Activated CD4-positive, CD25-positive, alpha-beta regulatory T cell treated with anti-CD3 and anti-CD28 coated beads, Interleukin-2, amount 50 U/mL, for 72 hours (primary cell): Measurements from ENCODE around the gene SLC41A1.

Experiments
- DNase-seq: peaks from one replicate; pipeline ENCODE4 v3.0.0; 2021

The SLC41A1 gene

DNA sequence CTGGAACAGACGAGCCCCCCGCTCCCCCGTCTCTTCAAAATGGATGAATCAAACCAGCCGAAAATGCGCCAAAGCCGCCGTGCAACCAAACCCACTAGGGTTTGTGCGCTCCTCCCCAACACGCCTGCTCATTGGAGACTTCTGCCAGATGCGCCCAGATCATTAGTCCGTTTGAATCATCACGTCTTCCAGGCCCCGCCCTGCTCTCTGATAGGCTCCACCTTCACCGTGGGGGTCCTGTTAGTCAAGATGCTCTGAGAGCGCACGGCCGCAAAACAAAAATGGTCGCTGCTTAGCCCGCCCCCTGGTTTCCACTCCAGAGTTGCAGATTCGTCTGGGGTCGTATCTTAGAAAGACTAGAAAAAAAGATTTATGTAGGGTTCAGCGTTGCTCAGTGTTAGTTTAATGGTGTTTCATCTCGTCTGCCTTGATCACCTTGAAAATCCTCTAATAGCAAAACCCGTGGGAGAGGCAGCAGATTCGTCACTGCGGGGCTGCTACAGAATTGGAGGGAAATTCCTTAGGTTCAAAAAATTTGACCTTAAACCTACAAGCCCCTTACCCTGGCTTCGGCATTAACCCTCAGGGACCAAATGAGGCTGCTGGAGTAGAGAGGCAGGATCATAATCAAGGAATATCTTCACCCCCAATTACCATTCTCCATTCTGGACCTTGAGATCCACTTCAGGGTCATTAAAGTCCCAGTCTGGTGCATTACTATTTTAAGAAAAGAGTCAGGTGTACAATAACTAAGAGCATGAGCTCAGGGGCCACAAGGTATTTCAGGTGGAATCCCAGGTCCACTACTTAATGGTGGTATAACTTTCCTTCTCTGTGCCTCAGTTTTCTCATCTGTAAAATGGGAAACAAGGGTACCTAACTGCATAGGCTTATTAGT is 62.6 kb downstream of the SLC41A1 start, which contains the start of gene NUCKS1:
NUCKS1 (minus strand) TSS at position 45 of the 898 bp plus-strand sequence. CDS start 209 bp downstream, outside the sequence.
- DNase-seq: peak; percentile 89

DNA sequence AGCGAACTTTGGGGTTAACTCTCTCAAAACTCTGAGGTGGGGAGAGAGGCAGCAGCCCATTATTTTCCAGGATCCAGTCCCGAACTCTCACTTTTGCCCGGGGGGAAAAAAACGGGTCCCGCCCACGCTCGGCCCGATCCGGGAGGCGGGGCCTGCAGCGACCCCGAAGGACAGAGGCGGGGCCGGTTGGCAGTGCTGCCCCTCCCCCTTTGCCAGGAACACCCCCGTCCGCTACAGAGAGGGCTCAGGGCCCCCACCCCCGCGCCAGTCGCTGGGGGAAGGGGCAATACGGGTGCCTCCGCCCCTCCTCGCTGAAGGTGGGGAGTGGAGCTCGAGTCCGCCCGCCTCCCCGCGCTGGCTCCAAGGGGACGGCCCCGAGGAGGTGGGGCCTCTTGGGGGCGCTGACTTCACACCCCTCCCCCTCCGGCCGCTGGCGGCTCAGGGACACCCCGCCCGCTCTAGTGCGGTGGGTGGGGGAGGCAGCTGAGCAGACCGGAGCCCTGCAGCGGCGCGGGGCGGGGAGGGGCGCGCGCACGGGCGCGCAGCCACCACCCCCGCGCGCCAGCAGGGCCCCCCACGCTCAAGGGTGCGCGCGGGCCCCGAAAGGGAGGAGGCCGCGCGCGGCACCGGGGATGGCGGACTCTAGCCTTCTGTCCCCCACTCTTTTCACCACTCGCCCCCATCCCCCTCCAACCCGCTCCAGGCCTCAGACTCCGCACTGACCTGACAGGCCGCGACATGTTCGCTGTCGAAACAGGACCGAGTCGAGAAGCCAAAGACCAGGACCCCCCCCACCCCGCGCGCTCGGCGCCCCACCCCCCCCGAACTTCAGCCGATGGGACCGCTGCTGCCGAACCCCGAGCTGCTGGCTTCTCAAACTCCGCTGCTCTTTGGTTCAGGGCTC is 63.5 kb downstream of the SLC41A1 start:
- DNase-seq: peak; percentile 96

DNA sequence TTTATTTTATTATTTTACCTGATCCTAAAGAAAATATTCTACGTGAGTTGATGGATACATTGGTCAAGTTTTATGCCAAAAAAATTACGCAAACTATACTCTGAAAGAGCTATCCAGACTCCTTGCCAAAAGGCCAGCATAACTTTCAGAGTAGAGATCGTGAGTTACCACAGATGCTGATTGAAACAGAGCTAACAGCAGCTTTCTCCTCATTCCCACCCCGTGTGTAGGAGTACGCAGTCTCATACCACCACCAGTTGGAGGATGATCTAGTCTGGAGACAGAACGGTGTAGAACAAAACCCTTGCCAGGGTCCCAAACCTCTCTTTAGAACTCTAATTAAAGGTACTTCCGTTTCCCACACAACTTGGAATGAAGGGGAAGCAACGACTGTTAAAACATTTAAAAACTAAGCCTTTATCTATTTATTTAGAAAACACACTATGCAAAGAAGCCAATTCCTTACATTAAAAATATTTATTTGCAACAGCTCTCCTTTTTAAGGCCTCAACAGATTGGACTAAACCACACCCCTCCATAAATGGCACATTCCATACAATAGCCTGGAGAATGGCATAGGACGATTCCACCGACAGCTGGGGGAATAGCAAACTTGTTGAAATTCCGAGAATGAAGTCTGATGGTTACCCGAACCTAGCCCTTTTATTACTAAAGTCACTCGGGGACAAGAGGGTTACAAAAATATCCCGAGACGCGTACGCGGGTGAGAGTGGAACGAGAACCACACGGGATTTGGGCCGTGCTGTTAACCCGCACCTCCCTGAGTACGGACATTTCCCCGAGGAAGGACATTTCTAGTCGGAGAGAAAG is 64.4 kb downstream of the SLC41A1 start:
- no peak for DNase-seq

DNA sequence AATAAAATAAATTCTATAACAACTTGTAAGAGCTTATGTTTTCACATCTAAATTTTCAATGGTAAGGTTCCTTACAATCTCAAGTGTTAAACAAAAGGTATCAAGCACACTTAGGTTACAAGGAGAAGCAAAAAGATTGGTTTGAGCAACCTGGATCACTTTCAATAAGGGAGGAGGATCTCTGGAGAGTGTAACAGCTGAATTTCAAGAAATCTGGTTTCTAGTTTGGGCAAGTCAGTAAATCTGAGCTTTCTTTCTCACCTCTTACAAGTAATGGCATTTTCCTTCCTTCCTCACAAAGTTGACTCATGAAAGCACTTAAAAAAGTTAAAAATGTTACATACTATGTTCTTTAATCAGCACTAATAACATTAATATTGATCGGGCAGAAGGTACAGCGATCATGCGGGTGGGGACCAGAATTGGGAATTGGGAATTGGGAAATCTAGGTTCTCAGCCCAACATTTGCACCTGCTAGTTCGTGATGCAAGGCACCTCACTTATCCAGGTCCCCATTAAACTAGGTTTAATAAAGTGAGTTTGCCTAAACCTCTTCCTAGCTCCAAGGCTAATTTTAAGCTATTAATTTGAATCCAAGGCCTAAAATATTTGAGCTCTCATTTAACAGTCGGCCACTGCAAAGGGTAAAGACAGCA is 66.1 kb downstream of the SLC41A1 start:
- DNase-seq: no peak

DNA sequence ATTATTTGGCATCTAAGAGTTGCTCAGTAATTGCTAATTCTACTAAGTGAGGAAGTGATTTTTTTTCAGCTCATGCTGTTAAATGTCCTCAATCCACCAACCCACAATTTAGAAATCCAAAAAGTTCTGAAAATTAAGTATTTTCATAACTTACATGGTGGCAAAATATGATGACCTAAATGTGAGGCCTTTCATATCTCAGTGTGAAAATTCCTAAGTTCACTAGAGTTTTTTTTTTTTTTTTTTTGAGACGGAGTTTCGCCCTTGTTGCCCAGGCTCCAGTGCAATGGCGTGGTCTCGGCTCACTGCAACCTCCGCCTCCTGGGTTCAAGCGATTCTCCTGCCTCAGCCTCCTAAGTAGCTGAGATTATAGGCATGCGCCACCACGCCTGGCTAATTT is 68.6 kb downstream of the SLC41A1 start:
- no peak for DNase-seq

DNA sequence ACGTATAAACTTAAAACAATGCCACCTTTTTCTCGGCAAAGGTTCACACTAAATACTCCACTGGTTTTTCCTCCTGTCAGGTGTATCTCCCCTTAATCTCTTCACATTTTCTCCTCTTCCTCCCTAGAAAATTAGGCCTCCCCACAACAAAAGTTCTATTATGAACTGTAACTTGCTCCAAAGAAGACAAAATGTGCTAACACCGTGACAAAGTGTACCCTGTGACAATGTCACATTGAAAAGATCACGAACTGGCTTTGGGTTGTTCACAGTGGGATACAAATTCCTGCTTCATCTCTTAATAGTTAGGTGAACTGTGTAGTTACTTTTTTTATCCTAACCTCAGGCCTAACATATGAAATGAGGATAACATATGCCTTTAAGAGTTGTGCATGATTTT is 69.0 kb downstream of the SLC41A1 start:
- DNase-seq: no peak

DNA sequence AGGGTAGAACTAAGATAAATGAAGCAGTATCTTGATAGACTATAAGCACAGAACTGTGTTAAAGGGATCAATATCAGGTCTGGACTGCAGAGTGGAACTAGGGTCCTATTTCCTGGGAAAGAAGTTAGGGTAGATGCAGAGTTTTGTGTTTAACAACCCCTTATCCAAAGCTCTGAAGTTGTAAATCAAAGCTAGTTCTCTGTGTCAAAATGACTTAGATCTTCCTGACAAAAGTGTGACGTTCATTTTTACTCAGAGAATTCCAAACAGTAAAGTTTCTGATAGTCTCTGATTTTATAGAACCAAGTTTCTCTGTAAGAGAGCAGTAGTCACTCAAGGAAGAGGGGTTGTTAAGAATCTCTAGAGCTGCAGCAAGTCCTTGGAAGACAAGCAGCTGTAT is 71.3 kb downstream of the SLC41A1 start:
- DNase-seq: no peak

DNA sequence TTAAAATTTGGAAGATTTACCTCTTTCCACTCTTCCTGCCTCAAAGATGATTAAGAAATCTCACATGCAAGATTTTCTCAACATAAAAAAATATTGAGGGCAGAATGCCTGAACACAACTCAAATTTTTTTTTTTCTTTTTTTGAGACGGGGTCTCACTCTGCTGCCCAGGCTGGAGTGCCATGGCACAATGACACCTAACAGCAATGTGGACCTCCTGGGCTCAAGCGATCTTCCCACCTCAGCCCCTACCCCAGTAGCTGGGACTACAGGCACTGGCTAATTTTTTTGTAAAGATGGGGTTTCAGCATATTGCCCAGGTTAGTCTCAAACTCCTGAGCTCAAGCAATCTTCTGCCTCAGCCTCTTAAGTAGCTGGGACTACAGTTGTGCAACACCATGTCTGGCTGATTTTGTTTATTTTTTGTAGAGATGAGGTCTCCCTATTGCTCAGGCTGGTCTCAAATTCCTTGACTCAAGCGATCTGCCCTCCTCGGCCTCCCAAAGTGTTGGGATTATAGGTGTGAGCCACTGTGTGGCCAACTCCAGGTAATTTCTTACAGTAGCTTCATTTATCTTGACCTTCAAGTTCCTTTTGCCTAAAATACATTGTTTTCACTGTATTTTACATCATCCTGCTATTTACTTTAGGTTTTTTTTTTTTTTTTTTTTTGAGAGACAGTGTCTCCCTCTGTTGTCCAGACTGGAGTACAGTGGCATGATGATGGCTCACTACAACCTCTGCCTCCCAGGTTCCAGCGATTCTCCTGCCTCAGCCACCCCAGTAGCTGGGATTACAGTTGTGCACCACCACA is 73.4 kb downstream of the SLC41A1 start:
- no peak for DNase-seq
